Activated naive CD4-positive, alpha-beta T cell treated with anti-CD3 and anti-CD28 coated beads, Interleukin-2, amount 50 U/mL, for 72 hours (primary cell): ENCODE results near the gene GALNT18. TPM values are rescaled to one million over a fixed set of nuclear protein-coding genes. Genes with fewer than 3 reads are reported as not detected.

ENCODE experiments used
- ATAC-seq, 2 donors: fragments of 150-1000 bp; cut with Tn5 transposase; 2 replicates each; pipeline ENCODE4 v1.10.0; 2021; ENCODE audit warnings: mild to moderate bottlenecking in 2 of 2, moderate library complexity in 2 of 2
- DNase-seq, 2 donors: peaks; one replicate each; pipeline ENCODE4 v3.0.0; 2021 to 2022; ENCODE audit warnings: low spot score in 2 of 2
- H3K27ac Mint-ChIP-seq, 2 donors: one replicate each; pipeline ENCODE4 v1.8.0; 2022; ENCODE audit warnings: mild to moderate bottlenecking in 2 of 2, mixed read lengths in 2 of 2
- H3K36me3 Mint-ChIP-seq, 2 donors: one replicate each; pipeline ENCODE4 v1.8.0; 2022; ENCODE audit warnings: mixed read lengths in 2 of 2
- H3K9me3 Mint-ChIP-seq, 2 donors: one replicate each; pipeline ENCODE4 v1.8.0; 2022; ENCODE audit warnings: mixed read lengths in 2 of 2
- total RNA-seq, 2 donors: library from RNA; stranded (reverse); gene quantifications; one replicate each; pipeline ENCODE4 v1.2.3, GENCODE V29; 2022

GALNT18 gene
- total RNA-seq, 2 donors from 2014 or later = 2.0 to 19.2 TPM

DNA sequence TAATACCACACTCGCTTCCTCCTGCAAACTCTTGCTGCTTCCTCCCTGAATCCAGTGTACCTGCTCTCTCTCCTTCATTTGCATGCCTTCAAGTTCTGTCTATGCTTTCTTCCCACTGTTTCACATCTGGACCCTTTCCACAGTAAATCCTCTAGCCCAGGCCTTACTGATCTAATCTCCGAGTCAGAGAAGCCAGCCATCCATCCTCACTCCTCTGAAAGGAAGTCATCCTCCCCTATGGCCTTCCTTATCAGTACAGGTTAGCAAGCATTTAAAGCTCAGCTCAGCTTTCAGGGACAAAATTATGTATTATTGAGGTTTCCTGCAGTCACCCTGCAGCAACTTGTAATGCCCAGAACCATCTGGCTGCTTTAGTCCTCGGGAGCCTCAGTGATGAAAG lies 116.1 kb downstream of the GALNT18 start:
- Mint-ChIP-seq H3K27ac (no peak overlapping the region), H3K36me3 (no peaks in the 10 kb centered on the region), H3K9me3 (no peaks in the 10 kb centered on the region)
- no peak for ATAC-seq
- DNase-seq = no peak

DNA sequence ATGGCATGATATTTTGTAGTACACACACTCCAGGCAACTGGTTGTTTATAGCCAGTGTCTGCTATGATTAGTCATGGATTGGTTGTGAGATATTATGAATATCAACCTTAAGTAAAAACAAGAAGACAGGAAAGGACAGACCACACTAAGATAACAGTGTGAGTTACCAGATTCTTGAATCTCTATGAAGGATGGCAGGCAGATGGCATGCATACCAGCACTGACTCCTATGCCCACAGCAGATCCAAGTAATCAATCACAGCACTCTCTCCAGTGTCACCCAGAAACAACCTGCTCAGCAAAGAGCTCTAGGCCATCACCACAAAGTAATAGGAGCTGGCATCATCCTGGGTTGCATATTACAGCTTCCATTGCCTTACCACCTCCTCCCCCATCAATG lies 116.6 kb downstream of the GALNT18 start:
- ATAC-seq = no peak
- H3K27ac Mint-ChIP-seq = no peak overlapping the region
- DNase-seq = no peak
- no peaks in the 10 kb centered on the region for H3K9me3 Mint-ChIP-seq
- H3K36me3 Mint-ChIP-seq = no peaks in the 10 kb centered on the region

DNA sequence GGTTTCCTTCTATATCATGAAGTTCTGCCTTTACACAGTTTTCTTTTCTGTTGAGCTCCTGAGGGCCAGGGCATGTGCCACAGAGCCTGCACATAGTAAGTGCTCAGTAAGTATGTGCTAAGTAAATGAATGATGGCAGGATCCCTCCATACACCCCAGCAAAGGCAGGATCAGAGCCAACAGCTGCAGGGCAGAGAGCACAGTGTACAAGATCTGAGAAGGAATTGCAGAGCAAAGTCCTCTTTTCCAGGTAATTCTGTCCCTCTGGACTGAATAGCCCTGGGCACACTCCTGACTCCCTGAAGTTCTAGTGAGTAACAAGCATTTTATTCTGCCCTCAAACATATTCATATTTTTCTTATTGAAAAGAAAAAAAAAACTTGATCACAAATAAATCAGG lies 117.7 kb downstream of the GALNT18 start:
- DNase-seq (no peak), ATAC-seq (no peak)
- Mint-ChIP-seq H3K36me3 (no peaks in the 10 kb centered on the region), H3K9me3 (no peaks in the 10 kb centered on the region), H3K27ac (no peak overlapping the region)

DNA sequence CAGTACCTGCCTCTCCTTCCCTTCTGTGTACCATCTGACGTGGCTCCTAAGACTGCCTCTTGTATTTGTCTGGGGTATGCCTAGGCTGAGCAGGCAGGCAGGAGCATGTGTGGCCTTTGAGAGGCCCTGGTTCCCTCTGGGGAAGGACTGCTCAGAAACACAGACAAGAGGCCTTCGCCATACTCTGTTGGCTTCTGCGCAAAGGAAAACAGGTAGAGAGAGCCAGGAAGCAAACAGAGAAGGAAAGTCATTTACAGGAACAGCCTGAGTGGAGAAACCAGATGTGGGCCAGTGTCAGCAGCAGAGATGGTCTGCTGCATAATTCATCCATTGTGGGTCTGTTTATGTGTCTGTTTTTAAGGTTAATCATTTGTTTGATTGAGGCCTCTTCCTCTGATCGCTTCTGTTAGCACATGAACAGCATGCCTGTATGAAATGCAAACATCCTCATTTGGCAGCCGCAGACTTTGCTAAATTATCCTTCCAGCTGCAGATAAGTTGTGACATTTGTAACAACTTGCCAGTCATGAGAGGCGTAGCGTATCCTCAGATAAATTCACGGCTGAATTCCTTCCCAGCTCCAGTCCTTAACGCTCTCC lies 119.4 kb downstream of the GALNT18 start:
- Mint-ChIP-seq H3K9me3 (no peaks in the 10 kb centered on the region), H3K36me3 (no peaks in the 10 kb centered on the region), H3K27ac (no peak overlapping the region)
- ATAC-seq = no peak
- no peak for DNase-seq

DNA sequence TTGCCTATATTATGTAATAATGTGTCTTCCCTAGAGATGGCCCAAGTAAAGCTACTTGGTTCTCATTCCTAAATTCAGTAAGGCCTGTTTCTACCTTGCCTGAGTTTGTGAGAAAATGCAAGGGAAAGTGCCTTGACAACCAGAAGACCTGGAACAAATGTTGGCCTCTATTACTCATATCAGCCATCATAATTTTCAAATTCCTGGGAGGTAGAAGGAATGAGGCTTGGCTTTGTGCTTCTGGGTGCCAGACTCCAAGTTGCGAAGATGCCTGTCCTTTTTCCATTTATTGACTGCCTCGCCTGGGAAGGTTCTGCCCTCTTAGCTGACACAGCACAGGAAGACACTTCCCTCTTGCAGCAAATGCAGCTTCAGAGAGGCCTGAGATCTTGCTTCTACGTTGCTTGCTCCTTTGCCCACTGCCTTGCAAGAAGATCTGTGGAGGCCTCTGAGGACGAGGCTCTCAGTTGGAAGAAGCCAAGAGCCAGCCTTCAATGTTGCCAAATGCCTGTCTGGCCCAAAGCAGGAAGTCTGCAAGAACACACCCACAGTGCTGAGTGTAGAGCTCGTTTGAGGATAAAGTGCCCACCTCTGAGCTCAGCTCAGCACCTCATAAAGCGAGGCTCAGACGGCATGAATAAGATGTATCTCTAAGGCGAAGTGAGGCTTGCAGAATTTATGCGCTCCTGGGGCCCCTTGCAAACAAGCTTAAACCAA lies 120.1 kb downstream of the GALNT18 start:
- no peak for ATAC-seq
- Mint-ChIP-seq H3K36me3 (no peaks in the 10 kb centered on the region), H3K9me3 (no peaks in the 10 kb centered on the region), H3K27ac (no peak overlapping the region)
- no peak for DNase-seq

DNA sequence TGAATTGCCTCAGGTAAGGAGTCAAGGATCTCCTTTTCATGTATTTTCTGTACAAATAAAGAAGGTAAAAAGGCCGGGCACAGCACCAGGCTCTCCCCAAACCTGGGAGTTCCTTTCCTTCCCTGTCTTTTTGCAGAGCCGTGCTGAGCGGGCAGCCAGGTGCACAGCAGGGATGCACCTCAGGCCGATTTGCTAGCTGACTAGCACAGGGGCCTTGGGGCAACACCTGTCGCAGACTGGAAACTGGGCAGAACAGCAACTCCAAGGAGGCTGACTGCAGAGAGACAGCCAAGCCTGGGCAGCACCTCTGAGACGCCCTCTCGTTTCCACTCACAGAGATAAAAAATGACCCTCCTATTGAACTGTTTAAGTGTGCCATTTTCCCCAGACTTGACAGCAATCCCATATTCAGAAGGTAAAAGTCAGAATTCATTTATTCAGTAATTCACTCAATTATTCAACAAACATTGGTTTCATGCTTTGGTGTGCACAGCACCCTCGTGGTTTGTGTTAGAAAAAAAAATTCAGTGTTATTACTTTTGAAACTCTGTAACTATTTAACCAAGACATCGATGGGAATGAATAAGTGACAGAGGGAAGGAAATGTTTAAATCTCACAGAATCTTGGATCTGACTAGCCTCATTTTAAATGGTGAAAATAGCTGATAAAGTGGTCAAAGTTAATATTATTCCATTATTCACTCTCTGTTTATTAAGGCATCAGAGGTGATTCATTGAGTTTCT lies 120.9 kb downstream of the GALNT18 start:
- ATAC-seq (no peak), DNase-seq (no peak)
- no peak overlapping the region for H3K27ac Mint-ChIP-seq
- no peaks in the 10 kb centered on the region for H3K36me3 Mint-ChIP-seq
- H3K9me3 Mint-ChIP-seq = no peaks in the 10 kb centered on the region

GRCh38 chr11:11499300-11499699 lies 122.5 kb downstream of the GALNT18 start:
- DNase-seq (no peak), ATAC-seq (no peak)
- H3K27ac Mint-ChIP-seq = no peak overlapping the region
- H3K9me3 Mint-ChIP-seq = no peaks in the 10 kb centered on the region
- H3K36me3 Mint-ChIP-seq = no peaks in the 10 kb centered on the region

DNA sequence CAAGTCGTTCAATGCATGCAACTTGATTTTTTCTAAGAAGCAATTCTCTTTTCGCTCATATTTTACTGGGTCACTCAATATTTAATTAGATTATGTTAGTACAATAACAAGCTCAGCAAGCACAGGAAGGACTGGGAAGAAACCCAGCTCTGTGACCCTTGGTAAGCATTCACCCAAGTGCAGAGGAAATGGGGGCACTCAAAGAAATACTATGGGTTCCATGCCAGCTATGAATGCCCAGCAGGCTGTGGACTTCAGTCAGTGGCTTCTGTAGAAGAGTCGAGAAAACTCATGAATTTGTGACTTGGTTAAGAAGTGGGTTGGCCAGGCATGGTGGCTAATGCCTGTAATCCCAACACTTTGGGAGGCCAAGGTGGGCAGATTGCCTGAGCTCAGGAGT lies 123.6 kb downstream of the GALNT18 start:
- no peaks in the 10 kb centered on the region for H3K9me3 Mint-ChIP-seq
- ATAC-seq (no peak), DNase-seq (no peak)
- no peaks in the 10 kb centered on the region for H3K36me3 Mint-ChIP-seq
- H3K27ac Mint-ChIP-seq = peak overlapping the region in 1 of 2 donors; percentile 30

DNA sequence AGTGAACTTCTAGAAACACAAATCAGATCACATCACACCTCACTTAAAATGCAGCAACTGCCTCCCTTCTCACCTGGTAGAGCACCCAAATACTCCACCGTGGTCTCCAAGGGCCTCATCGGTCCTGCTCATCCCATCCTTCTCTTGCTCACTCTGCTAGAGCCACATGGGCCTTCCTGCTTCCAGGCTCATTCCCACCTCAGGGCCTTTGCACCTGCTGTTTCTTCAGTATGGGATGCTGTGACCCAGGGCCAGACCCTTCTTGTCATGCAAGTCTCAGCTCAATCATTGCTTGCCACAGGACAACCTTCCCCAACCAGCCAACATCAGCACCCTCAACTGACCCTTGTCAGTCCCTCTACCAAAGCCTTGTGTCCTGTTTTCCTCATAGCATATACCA lies 124.9 kb downstream of the GALNT18 start:
- Mint-ChIP-seq H3K27ac (no peak overlapping the region), H3K9me3 (no peaks in the 10 kb centered on the region), H3K36me3 (no peaks in the 10 kb centered on the region)
- no peak for DNase-seq
- no peak for ATAC-seq

DNA sequence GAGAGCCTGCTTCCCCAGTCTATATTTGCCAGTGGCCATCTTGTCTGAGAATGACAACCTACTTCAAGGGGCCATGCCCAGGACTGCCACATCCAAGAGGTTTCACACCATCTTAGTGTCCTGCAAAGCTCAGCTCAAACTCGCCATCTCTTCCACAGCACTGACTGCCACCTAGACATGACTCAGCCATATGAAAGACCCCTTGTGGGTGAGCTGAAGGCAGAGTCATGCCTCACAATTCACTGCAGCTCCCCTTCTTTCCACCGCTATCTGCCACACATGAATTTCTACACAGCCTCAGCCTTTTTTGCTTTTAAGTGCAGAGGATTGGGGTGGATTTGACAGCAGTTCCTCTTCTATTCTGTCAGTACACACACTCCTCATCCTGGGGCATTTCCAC lies 127.5 kb downstream of the GALNT18 start:
- Mint-ChIP-seq H3K9me3 (no peaks in the 10 kb centered on the region), H3K27ac (no peak overlapping the region), H3K36me3 (no peaks in the 10 kb centered on the region)
- ATAC-seq (no peak), DNase-seq (no peak)

- ATAC-seq (no peak), DNase-seq (no peak)
- no peaks in the 10 kb centered on the region for H3K9me3 Mint-ChIP-seq
- no peak overlapping the region for H3K27ac Mint-ChIP-seq
- H3K36me3 Mint-ChIP-seq = no peaks in the 10 kb centered on the region
Observed at GRCh38 chr11:11493698-11494097, 128.1 kb downstream of the GALNT18 start.

DNA sequence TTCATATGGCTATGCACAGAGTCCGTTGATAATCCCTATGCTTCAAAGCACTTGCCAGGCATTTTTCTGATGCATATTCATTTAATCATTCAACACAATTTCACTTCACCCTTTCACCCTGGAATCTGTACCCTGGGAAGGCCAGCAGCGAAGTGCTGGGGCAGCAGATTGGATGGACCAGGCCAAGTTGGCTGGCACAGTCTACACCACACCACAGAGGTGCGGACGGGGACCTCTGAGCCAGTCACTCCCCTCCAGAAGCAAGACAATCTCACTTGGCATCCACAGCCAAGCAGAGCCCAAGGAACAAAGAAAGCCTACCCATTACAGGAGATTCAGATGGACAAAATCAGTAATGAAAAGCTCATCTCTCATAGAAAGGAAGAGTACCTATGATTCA lies 130.2 kb downstream of the GALNT18 start:
- Mint-ChIP-seq H3K36me3 (no peaks in the 10 kb centered on the region), H3K9me3 (no peaks in the 10 kb centered on the region), H3K27ac (no peak overlapping the region)
- no peak for ATAC-seq
- DNase-seq = no peak

DNA sequence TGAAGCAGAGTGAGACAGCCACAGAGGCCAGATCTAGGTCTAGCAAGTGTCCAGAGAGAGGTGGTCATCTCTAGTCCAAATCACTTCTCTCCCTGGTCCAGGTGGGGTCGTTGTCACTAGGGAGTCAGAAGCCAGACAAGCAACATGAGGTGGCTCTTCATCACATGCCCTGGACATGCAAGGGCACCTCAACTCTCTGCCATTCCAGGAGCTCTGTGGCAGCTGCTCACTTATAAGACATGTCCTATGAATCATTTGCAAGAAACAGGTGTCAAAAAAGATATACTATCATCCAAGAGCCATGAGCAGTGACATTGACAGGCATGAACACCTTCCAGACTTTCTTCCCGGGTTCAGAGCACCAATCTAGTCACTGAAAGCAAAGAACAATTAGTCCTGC lies 130.8 kb downstream of the GALNT18 start:
- Mint-ChIP-seq H3K36me3 (no peaks in the 10 kb centered on the region), H3K9me3 (no peaks in the 10 kb centered on the region), H3K27ac (no peak overlapping the region)
- ATAC-seq (no peak), DNase-seq (no peak)

DNA sequence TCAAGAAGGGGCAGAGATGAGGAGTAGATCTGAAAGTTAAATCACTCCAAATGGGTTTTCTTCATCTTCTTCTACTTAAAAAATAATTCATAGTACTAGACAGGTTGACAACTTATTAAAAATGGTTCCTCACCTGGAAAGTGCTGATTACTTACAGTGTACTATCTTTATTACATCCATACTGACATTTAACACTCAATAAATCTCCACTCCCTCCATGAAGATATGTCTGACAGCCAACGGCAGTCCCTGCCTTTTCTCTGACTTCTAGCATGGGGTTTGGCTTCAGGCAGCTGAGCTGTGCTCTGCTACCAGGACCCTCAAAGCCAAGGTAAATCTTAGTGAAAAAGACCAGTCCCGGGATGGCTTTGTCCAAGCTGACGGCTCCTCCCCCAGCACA lies 135.4 kb downstream of the GALNT18 start:
- H3K36me3 Mint-ChIP-seq = no peaks in the 10 kb centered on the region
- no peak for DNase-seq
- no peaks in the 10 kb centered on the region for H3K9me3 Mint-ChIP-seq
- ATAC-seq = no peak
- H3K27ac Mint-ChIP-seq = no peak overlapping the region

- no peak overlapping the region for H3K27ac Mint-ChIP-seq
- no peaks in the 10 kb centered on the region for H3K9me3 Mint-ChIP-seq
- no peak for ATAC-seq
- no peak for DNase-seq
- H3K36me3 Mint-ChIP-seq = no peaks in the 10 kb centered on the region
Observed at GRCh38 chr11:11486002-11486401, 135.8 kb downstream of the GALNT18 start.

DNA sequence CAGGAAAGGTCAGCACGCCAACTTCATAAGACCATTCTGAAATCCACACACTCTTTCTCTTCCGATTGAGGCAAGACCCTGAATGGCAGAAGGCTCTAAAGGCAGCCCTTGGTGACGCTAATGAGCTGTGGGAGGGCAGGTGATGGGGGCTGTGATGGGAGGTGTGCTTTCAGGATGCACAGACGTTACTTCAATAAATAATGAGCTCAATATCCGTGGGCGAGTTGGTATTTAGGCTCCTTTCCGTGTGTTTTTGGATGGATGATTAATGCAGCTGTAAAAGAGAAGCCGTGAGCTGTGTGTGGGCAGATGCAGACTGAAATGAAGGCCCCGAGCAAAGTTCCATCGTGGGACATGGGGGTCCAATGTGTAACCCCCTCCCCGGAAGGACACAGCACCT lies 138.2 kb downstream of the GALNT18 start:
- ATAC-seq = no peak

DNA sequence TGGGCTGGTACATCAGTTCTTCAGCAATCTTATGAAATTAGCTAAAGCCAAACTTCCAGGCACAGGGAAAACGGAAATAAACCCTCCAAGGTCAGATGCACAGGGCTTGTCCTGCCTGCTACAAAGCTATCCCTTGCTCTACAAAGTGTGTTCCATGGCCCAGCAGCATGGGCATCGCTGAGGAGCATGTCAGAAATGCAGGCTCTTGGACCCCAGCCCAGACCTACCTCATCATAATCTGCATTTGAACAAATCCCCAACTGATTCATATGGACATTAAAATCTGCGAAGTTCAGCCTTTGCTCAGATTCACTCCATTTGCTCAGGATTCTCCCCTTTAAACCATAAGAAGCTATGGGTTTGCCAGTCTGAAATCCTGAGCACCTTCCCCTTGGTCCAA lies 139.1 kb downstream of the GALNT18 start:
- no peak for DNase-seq
- no peak overlapping the region for H3K27ac Mint-ChIP-seq
- H3K9me3 Mint-ChIP-seq = no peaks in the 10 kb centered on the region
- H3K36me3 Mint-ChIP-seq = no peaks in the 10 kb centered on the region
- ATAC-seq = no peak

More for the DNA sequence above, 138.2 kb downstream of the GALNT18 start:
- H3K36me3 Mint-ChIP-seq = no peaks in the 10 kb centered on the region
- H3K27ac Mint-ChIP-seq = no peak overlapping the region
- no peaks in the 10 kb centered on the region for H3K9me3 Mint-ChIP-seq
- no peak for DNase-seq

DNA sequence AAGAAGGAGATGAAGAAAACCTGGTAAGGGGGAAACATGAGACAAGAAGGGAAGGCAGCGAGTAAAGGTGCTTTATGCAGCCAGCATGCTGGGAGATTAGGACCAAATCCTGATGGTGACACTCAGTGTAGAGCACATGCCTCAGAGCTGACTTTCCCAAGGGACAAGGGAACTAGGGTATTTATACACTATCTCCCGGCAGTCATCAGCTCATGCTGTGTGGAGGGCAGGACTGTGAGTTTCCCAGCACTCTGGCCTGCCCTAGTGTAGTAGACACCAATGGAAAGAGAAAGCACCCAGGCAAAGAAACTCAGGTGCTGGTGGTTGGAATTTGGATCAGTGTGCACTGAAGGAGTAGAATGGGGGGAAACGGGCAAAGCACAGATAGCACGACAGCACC lies 140.4 kb downstream of the GALNT18 start:
- ATAC-seq (no peak), DNase-seq (no peak)
- no peaks in the 10 kb centered on the region for H3K36me3 Mint-ChIP-seq
- H3K9me3 Mint-ChIP-seq = no peaks in the 10 kb centered on the region
- H3K27ac Mint-ChIP-seq = no peak overlapping the region
